ENCODE results near the gene GREM1.

GREM1 gene

DNA sequence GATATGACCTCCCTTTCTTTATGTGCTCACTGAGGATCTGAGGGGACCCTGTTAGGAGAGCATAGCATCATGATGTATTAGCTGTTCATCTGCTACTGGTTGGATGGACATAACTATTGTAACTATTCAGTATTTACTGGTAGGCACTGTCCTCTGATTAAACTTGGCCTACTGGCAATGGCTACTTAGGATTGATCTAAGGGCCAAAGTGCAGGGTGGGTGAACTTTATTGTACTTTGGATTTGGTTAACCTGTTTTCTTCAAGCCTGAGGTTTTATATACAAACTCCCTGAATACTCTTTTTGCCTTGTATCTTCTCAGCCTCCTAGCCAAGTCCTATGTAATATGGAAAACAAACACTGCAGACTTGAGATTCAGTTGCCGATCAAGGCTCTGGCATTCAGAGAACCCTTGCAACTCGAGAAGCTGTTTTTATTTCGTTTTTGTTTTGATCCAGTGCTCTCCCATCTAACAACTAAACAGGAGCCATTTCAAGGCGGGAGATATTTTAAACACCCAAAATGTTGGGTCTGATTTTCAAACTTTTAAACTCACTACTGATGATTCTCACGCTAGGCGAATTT, 14.9 kb downstream of the GREM1 start:
- DNase-seq = no peak

- DNase-seq = no peak
These were observed 15.5 kb downstream of the GREM1 start for GRCh38 chr15:32733281-32733680.

DNA sequence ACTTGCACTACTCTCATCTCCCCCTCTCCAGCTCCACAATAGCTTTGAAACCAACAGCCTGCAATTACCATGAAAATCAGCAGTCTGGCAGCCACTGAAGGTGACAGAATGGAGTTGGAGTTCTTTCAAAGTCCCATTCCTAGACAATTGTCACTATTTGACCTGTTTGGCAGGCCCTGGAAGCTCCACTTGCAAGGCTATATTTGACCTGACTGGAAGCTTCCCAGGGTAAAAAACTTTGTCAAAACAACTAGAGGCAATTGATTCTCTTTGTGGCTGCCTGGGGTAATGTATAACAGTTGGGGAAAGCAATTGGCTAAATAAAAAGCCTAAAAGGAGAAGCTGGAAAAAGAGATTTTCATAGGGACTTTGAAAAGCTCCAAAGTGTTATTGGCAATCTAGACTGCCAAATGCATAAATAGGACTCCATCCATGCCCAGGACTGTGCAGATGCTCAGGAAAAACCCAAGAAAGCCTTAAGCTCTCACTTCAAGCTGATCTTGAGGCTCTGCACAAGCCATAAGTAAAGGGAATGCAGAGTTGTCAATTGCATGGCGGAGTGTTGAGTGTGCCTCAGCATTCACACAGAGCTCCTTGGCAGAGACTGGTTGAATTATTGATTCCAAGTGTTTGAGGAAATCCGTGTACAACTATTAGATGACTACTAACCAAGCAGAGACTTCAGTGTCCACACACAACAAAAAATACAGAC, 18.3 kb downstream of the GREM1 start:
- no peak for DNase-seq

GRCh38 chr15:32736701-32737061, 18.9 kb downstream of the GREM1 start:
- no peak for DNase-seq

DNA sequence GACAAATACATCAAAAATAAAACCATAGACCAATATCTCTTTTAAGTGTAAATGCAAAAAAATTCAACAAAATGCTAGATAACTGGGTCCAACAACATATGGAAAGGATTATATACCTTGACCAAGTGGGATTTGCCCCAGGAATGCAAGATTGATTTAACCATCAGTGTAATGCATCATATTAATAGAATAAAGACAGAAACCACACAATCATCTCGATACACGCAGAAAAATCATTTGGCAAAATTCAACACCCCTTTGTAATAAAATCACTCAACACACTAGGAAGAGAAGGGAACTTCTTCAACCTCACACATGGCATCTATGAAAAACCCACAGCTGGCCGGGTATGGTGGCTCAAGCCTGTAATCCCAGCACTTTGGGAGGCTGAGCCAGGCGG, 19.5 kb downstream of the GREM1 start:
- DNase-seq = no peak

- no peak for DNase-seq
These were observed 20.9 kb downstream of the GREM1 start for GRCh38 chr15:32738666-32739065.

DNA sequence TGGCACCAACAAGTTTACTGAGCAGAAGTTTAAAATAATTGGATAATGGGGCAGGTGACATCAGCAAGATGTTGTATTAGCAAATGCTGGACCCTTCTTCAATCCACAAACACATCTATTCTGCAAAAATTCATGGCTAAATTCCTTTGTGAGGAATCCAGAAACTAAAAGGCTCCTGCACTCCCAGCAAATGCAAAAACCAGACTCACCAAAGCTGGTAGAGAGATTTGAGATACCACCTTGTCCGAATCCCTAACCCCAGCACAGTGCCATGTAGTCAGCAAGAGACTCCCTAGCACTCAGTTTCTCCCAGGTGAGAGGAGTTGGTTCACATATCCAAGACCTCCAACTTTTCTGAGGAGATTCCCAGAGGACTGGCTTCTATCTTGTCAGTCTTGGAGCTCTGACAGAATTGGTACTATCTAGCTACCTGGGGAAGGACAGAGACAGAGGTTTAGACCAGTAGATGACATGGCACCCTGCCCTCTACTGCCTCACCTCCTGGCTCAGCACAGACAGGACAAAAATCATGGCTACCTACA, 21.8 kb downstream of the GREM1 start:
- no peak for DNase-seq

- no peak for DNase-seq
These were observed 25.8 kb downstream of the GREM1 start for GRCh38 chr15:32743411-32744140.

DNA sequence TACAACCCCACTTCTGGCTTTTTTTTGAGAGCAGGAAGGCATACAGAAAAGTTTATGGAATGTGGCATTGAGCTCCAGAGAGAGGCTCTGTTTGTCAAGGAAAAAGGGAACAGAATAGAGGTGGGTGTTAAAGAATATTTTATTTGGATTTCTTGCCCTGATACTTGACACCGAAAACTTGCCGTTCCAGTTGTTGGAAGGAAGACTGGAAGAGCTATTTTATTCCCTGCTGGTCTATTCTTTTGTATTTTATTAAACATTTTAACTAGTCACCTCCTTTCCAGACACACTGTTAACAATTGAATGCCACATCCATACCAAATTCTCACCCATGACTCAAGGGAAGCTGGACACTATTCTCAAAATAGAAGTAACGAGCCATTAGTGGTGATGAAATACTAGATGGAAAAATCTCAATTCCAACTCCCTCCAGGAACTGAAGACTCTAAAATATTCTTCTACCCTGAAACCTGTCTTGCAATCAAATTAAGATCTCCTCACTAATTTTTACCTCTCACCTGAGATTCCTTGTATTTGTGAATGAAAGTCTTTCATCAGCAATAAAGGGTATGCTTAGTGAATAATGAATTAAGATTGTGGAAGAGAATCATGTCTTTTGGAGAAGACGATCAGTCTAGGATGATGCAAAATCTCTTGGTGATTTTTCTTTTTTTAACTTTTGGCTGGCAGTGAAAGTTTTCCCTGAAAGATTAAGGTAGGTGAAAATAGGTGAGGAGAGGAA, 28.5 kb downstream of the GREM1 start:
- no peak for DNase-seq

GRCh38 chr15:32747921-32748342, 30.1 kb downstream of the GREM1 start:
- no peak for DNase-seq

DNA sequence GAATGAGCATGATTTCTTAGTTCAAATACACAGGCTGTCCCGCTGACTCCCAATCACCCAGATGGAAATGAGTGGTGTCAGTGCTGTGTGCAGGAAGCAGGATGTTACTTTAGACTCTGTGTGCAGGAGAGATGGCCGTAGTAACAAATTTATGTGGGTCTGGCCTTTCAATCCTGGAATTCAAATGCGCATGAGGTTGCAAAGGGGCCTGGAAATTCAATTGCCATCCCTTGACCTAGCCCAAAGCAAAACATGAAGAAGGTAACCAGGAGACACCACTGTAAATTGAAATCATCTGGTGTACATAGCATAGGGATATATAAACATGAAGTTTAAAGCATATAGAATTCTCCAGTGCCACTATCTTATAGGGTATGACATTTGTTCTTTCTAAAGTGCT, 33.2 kb downstream of the GREM1 start:
- DNase-seq = no peak

- DNase-seq = no peak
These were observed 39.6 kb downstream of the GREM1 start for GRCh38 chr15:32757426-32757825.

DNA sequence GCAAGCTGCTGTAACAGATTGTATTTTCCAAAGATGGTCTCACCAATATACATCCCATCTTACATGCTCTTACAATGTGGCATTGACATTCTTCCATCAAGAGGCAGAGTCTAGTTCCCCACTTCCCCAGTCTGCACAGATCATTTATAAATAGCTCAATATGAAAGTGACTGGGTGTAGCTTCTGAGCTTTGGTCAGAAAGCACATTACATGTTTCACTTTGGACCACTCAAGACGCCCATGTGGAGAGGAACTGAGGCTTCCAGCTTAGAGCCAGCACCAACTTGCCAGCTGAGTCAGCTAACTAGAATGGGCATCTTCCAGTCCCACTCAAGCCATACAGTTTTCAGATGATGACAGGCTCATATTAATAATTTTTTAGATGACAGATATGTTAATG, 45.5 kb downstream of the GREM1 start:
- no peak for DNase-seq

DNA sequence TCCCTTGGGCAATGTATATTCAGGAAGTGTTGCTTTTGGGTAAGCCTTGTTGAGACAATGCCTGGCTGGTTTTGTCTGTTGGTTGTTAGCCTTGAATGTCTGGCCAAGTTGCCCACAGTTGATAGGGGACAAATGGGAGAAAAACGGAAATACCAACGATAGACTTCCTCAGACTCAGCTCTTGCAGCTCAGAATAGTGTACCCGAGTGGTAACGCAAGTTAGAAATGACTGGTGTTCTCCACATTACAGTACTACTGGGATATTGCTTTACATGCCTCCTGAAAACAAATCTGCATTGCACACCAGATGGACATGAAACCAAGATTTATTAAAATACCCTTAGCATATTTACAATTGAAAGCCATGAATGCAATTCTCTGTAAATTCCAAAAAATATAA, 47.4 kb downstream of the GREM1 start:
- DNase-seq = no peak

GRCh38 chr15:32766101-32766500, 48.3 kb downstream of the GREM1 start:
- no peak for DNase-seq

GRCh38 chr15:32767236-32767635, 49.4 kb downstream of the GREM1 start:
- DNase-seq = no peak

DNA sequence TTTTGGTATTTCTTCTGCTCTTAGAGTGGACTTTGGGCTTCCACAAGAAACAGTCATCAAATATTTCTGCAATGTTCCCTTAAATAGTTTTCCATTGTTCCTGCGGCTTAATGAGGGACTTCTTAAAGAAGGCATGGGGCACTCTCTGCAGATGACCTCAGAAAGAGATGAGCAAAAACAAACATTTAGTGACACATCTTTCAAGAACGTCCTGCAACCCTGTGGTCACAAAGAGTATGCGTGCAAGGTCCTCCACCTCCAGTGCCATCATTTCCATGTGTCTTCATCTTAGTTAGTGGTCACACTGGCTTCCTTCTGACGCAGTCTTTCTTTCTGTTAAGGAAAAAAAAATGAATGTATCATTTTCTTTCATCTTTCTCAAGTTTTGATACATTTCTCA, 56.2 kb downstream of the GREM1 start:
- no peak for DNase-seq

GRCh38 chr15:32775103-32775502, 57.3 kb downstream of the GREM1 start:
- DNase-seq = no peak

GRCh38 chr15:32778391-32779176, 60.8 kb downstream of the GREM1 start:
- no peak for DNase-seq

- no peak for DNase-seq
These were observed 64.0 kb downstream of the GREM1 start for GRCh38 chr15:32781781-32782180.

GRCh38 chr15:32784581-32784980, 66.8 kb downstream of the GREM1 start:
- DNase-seq = no peak

DNA sequence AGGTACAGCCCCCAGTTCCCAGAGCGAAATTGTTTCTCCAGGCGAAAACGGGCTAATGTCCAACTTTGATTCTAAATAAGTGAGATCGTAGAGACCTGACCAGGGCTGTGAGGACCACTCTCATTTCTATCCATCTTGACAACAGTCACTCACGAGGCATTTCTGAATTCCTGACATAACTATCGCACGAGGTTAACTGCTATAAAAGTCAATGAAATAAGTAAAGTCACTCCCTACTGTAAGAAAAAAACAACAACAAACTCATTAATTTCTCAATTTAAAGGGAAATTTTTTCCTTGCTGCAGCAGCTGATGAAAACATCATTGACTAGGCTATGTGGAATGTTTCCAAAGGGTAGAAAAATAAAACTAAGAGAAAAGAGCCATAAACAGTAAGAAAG, 69.1 kb downstream of the GREM1 start:
- DNase-seq = no peak

DNA sequence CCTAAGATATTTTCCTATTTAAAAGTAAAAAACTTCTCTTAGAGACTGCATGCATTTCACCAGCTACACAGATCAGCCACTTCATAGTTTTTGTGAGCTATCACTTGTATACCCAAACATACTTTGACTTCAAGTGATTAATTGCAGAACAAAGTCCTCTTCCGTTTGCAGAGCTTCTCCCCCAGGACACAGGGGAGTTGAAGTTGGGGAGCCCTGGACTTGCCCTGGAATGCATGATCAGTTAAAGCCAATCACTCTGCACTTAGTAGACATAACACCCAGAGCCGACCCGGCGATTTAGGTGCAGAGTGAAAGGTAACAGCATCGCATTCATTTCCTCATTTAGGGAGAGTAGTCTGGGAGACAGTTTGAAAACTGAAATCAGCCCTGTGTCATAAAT, 70.1 kb downstream of the GREM1 start:
- DNase-seq = no peak

Measured in activated CD4-positive, alpha-beta T cell treated with anti-CD3 and anti-CD28 coated beads, Interleukin-2, amount 50 U/mL, for 16 hours (primary cell).